Panc1 (cell line): ENCODE measurements around the gene FOXK1. TPM values are rescaled to one million over a fixed set of nuclear protein-coding genes. Genes with fewer than 3 reads are reported as not detected.

ENCODE experiments used
- ATAC-seq: fragments of 200-7000 bp; cut with Tn5 transposase; 2 replicates; pipeline ENCODE4 v1.9.1; 2020; ENCODE audit warnings: mild to moderate bottlenecking, moderate library complexity
- BruUV-seq: library from RNA; stranded (reverse); fragments of 400-500 nt; replicated peaks from 2 replicates; lab custom pipeline; 2021; lab: Mats Ljungman, UMichigan
- CTCF ChIA-PET: fragments of 300-600 bp; sonication (Branson Sonifier 250); formaldehyde crosslinking; loops from one replicate; lab custom pipeline; 2022; ENCODE audit warnings: antibody characterized with exemption; lab: Charles Lee
- POLR2A ChIA-PET: fragments of 300-600 bp; sonication (Branson Sonifier 250); formaldehyde crosslinking; loops from one replicate; lab custom pipeline; 2022; ENCODE audit warnings: antibody characterized with exemption; lab: Charles Lee
- DNase-seq: peaks from one replicate; pipeline ENCODE4 v3.0.0-alpha.2; 2010; ENCODE audit warnings: low read depth, low spot score
- H3K27ac ChIP-seq: 2 replicates; pipeline ENCODE4 v1.5.1; 2011; ENCODE audit warnings: mild to moderate bottlenecking, low read length, inconsistent platforms
- H3K27me3 ChIP-seq: fragments of 200-500 bp; sonication (Bioruptor generic); 2 replicates; pipeline ENCODE4 v1.6.0; 2014; ENCODE audit warnings: low read length, inconsistent platforms; ENCODE audit not compliant: control insufficient read depth, insufficient read depth
- H3K36me3 ChIP-seq: fragments of 200-500 bp; sonication (Bioruptor generic); 2 replicates; pipeline ENCODE4 v1.5.1; 2014; ENCODE audit warnings: inconsistent platforms, mild to moderate bottlenecking, low read length, moderate library complexity; ENCODE audit not compliant: control insufficient read depth, insufficient read depth
- H3K4me1 ChIP-seq: 2 replicates; pipeline ENCODE4 v1.5.1; 2011; ENCODE audit warnings: inconsistent platforms, mild to moderate bottlenecking, low read length, moderate library complexity; ENCODE audit not compliant: control insufficient read depth, insufficient read depth
- H3K4me3 ChIP-seq, 2 experiments: 2 replicates each; pipeline ENCODE4 v1.5.1; 2011 to 2012; ENCODE audit warnings: low read depth in 2 of 2, low read length in 2 of 2, mild to moderate bottlenecking in 2 of 2, inconsistent platforms in 1 of 2, moderate library complexity in 1 of 2
- H3K9me3 ChIP-seq: fragments of 200-500 bp; sonication (Bioruptor generic); 2 replicates; pipeline ENCODE4 v1.5.1; 2014; ENCODE audit warnings: low read depth, mild to moderate bottlenecking, inconsistent platforms, low read length, moderate library complexity; ENCODE audit not compliant: control insufficient read depth, insufficient read depth
- POLR2AphosphoS5 ChIP-seq: IDR thresholded peaks from 2 replicates; pipeline ENCODE4 v1.6.1; 2012; ENCODE audit warnings: mild to moderate bottlenecking, low read depth, low read length, moderate library complexity
- SIN3A ChIP-seq: IDR thresholded peaks from 2 replicates; pipeline ENCODE4 v1.6.1; 2012; ENCODE audit warnings: low read depth, mild to moderate bottlenecking, low read length, moderate library complexity, borderline replicate concordance; ENCODE audit not compliant: insufficient read depth
- TCF7L2 ChIP-seq: IDR thresholded peaks from 2 replicates; pipeline ENCODE4 v1.6.1; 2011; ENCODE audit warnings: mild to moderate bottlenecking, low read depth, low read length, inconsistent platforms
- in situ Hi-C: cut with HindIII; loops from 2 replicates; pipeline ENCODE4 v1.10.0; 2016; ENCODE audit warnings: low sequenced_read_pairs, low pct_unique_long_range_greater_than_20kb
- intact Hi-C: fragments of 100-400 bp; cut with micrococcal nuclease; formaldehyde crosslinking; loops from one replicate; pipeline ENCODE4 v1.10.0; 2022; ENCODE audit not compliant: unreplicated experiment
- total RNA-seq: library from RNA; stranded (reverse); gene quantifications from one replicate; pipeline ENCODE4 v1.2.1, GENCODE V29; 2021; ENCODE audit not compliant: unreplicated experiment
- TF ChIP-seq, protein P1 (sequence below), 2 experiments: IDR thresholded peaks; 2 replicates each; pipeline ENCODE4 v1.6.1; 2011 to 2012; ENCODE audit warnings: low read depth in 2 of 2, control low read depth in 1 of 2, low read length in 1 of 2, mild to moderate bottlenecking in 1 of 2, moderate library complexity in 1 of 2; ENCODE audit not compliant: insufficient read depth in 1 of 2
- TF ChIP-seq, protein P2 (sequence below): fragments of 450-650 bp; IDR thresholded peaks from 2 replicates; pipeline ENCODE4 v1.5.1; 2017; ENCODE audit warnings: mild to moderate bottlenecking

The FOXK1 gene
- total RNA-seq, 1 experiment from 2014 or later: 72.7 TPM

DNA sequence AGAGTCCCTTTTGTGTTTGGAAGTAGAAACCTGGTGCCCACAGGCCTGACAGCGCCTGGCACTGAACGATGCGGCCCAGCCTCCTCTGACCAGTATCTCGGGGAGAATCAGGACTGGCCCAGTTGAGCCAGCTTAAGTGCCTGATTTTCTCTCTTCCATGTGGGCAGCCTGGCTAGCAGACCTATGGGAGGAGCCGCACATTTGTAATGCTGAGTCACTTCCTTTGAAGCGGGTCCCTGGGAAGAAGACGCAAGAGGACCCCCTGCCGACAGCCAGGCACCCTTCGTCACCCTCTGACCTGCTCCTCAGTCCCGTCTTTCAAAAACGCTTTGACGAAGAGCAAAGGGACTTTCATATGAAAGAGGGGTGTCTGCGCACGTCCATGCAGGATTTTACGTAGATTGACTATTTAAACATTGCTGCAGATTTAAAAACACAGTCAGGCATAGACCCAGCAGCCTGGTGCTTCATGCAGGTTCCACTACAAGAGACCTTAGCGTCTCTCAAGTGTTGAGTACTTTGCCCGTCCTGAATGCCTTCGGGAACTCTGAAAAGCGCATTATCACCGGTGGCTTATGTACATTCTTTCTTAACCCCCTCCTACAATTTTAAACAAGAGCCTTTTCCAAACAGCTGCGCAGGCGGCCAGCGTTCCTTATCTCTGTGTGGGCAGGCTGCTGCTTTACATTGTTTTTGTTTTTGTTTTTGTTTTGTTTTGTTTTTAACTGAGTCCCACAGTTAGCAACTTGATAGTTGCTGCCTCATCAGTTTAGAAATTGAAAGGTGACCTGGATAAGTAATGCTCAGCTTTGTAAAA is 56.8 kb downstream of the FOXK1 start:
- ChIA-PET POLR2A (no interaction called here), CTCF (no interaction called here)
- peak; percentile 75 for DNase-seq
- no TSS peak for BruUV-seq
- H3K9me3 ChIP-seq: no peaks in the 10 kb centered on the region
- peak overlapping the region; percentile 89 for H3K27ac ChIP-seq
- in situ Hi-C loops (no loop called here), intact Hi-C loops (no loop called here)
- TF ChIP-seq SIN3A (no peak), TCF7L2 (peak; percentile 95), POLR2AphosphoS5 (peak; percentile 47; the same call in 1 of the 2 replicates)
- TF ChIP-seq, protein P1, sequence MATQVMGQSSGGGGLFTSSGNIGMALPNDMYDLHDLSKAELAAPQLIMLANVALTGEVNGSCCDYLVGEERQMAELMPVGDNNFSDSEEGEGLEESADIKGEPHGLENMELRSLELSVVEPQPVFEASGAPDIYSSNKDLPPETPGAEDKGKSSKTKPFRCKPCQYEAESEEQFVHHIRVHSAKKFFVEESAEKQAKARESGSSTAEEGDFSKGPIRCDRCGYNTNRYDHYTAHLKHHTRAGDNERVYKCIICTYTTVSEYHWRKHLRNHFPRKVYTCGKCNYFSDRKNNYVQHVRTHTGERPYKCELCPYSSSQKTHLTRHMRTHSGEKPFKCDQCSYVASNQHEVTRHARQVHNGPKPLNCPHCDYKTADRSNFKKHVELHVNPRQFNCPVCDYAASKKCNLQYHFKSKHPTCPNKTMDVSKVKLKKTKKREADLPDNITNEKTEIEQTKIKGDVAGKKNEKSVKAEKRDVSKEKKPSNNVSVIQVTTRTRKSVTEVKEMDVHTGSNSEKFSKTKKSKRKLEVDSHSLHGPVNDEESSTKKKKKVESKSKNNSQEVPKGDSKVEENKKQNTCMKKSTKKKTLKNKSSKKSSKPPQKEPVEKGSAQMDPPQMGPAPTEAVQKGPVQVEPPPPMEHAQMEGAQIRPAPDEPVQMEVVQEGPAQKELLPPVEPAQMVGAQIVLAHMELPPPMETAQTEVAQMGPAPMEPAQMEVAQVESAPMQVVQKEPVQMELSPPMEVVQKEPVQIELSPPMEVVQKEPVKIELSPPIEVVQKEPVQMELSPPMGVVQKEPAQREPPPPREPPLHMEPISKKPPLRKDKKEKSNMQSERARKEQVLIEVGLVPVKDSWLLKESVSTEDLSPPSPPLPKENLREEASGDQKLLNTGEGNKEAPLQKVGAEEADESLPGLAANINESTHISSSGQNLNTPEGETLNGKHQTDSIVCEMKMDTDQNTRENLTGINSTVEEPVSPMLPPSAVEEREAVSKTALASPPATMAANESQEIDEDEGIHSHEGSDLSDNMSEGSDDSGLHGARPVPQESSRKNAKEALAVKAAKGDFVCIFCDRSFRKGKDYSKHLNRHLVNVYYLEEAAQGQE (IDR thresholded peaks at IDR 0.05; ENCODE audit: insufficient read depth in 1 of 2, low read depth in 2 of 2, low read length in 1 of 2): no peak
- TF ChIP-seq, protein P2, sequence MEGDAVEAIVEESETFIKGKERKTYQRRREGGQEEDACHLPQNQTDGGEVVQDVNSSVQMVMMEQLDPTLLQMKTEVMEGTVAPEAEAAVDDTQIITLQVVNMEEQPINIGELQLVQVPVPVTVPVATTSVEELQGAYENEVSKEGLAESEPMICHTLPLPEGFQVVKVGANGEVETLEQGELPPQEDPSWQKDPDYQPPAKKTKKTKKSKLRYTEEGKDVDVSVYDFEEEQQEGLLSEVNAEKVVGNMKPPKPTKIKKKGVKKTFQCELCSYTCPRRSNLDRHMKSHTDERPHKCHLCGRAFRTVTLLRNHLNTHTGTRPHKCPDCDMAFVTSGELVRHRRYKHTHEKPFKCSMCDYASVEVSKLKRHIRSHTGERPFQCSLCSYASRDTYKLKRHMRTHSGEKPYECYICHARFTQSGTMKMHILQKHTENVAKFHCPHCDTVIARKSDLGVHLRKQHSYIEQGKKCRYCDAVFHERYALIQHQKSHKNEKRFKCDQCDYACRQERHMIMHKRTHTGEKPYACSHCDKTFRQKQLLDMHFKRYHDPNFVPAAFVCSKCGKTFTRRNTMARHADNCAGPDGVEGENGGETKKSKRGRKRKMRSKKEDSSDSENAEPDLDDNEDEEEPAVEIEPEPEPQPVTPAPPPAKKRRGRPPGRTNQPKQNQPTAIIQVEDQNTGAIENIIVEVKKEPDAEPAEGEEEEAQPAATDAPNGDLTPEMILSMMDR: no peak
- H3K36me3 ChIP-seq: no peaks in the 10 kb centered on the region
- peak; percentile 85 for ATAC-seq
- peak overlapping the region; percentile 21 to 51 for H3K4me3 ChIP-seq
- H3K4me1 ChIP-seq: peaks cover 23% of the 10 kb centered on the region
- H3K27me3 ChIP-seq: no peaks in the 10 kb centered on the region

DNA sequence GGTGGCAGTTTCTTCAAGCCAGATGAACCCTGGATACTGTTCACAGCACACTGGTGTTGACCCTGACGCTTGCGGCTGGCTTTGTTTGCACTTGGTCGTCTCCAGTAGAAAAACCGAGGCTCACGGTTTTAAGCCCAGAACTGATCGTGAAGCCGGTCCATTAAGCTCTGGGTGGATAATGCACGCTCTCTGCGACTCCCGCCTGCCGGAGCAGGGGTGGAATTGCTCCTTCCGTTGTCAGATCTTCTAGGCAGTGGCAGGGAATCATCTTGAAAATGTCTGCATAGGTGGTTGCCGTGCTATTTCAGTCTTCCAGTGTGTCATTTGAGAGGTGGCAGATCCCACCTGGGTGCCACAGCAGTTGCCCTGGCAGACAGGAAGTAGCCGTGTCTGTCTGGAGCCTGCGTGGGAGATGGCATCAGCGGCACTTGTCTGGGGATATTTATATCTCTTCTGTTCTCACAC is 57.5 kb downstream of the FOXK1 start:
- intact Hi-C loops (no loop called here), in situ Hi-C loops (no loop called here)
- no TSS peak for BruUV-seq
- Histone ChIP-seq H3K4me3 (peak overlapping the region; percentile 21 to 51; a peak in 3 of 4 replicates), H3K9me3 (no peaks in the 10 kb centered on the region), H3K27ac (peak overlapping the region; percentile 89), H3K27me3 (no peaks in the 10 kb centered on the region), H3K36me3 (no peaks in the 10 kb centered on the region), H3K4me1 (peaks cover 30% of the 10 kb centered on the region)
- ATAC-seq (peak; percentile 60), DNase-seq (no peak)
- POLR2A ChIA-PET: no interaction called here
- CTCF ChIA-PET: interaction anchor here (0.6 kb wide), 1 partner anchor 123 kb away, joined by 4 read pairs; no protein-coding TSS in a partner anchor
- TF ChIP-seq, protein P2: no peak
- TF ChIP-seq TCF7L2 (no peak), POLR2AphosphoS5 (no peak), SIN3A (no peak)
- TF ChIP-seq, protein P1 (IDR thresholded peaks at IDR 0.05; ENCODE audit: insufficient read depth in 1 of 2, low read depth in 2 of 2, low read length in 1 of 2): no peak
